SK-N-MC (cell line): Measurements from ENCODE around the gene NHS.

Experiments
- EZH2 ChIP-seq: fragments of 200-600 bp; sonication (generic); IDR thresholded peaks from one replicate; pipeline ENCODE4 v1.6.1; 2017; ENCODE audit warnings: antibody characterized with exemption
- FOXP2 ChIP-seq: optimal IDR thresholded peaks from 2 replicates; pipeline ENCODE3; 2011; ENCODE audit warnings: mild to moderate bottlenecking, moderate library complexity; ENCODE audit not compliant: insufficient read depth; ENCODE audit errors: extremely low read length, control extremely low read depth
- POLR2AphosphoS5 ChIP-seq: IDR thresholded peaks from 2 replicates; pipeline ENCODE4 v1.6.1; 2012; ENCODE audit warnings: mild to moderate bottlenecking, low read depth, low read length, borderline replicate concordance

GRCh38 chrX:17674601-17675000 lies 299.6 kb downstream of the NHS start:
- TF ChIP-seq EZH2 (no peak), POLR2AphosphoS5 (no peak), FOXP2 (no peak)
